ENCODE data around the gene CNTN6.

GRCh38 chr3:1423566-1424089, 330.8 kb downstream of the CNTN6 start:
- TF ChIP-seq EP300 (IDR thresholded peaks at IDR 0.05) = no peak
- TF ChIP-seq CTCF (IDR thresholded peaks at IDR 0.05) = no peak
- TF ChIP-seq POLR2A (IDR thresholded peaks at IDR 0.05) = no peak
- no peak for TF ChIP-seq POLR2AphosphoS5 (IDR thresholded peaks at IDR 0.05)
